ENCODE results near the gene LYPD6. TPM values are rescaled to one million over a fixed set of nuclear protein-coding genes. Genes with fewer than 3 reads are reported as not detected.

Gene LYPD6
- total RNA-seq, 1 donor, result 4.3 TPM

DNA sequence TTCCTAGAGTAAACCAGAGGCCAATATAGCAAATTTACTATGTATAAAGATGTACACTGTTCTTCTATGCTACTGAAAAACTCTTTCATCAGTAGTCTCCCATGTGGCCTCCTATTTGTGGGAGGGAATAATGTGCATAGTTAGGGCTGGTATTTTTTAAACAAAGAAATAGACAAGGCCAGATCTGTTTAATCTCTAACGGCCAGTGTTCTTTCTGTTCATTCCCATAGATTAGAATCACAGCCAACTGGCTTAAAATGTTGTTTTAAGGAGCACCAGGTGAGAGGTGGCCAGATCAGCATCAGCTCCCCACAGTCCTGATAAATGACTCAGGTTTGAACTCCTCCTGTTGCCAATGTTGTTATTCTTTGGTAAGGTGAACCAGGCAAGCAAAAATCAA lies 12.1 kb downstream of the LYPD6 start:
- H3K4me3 ChIP-seq (ENCODE audit: low read depth, low read length), result no peak overlapping the region
- no peak for DNase-seq (ENCODE audit: low read depth)
- TF ChIP-seq, protein P1, sequence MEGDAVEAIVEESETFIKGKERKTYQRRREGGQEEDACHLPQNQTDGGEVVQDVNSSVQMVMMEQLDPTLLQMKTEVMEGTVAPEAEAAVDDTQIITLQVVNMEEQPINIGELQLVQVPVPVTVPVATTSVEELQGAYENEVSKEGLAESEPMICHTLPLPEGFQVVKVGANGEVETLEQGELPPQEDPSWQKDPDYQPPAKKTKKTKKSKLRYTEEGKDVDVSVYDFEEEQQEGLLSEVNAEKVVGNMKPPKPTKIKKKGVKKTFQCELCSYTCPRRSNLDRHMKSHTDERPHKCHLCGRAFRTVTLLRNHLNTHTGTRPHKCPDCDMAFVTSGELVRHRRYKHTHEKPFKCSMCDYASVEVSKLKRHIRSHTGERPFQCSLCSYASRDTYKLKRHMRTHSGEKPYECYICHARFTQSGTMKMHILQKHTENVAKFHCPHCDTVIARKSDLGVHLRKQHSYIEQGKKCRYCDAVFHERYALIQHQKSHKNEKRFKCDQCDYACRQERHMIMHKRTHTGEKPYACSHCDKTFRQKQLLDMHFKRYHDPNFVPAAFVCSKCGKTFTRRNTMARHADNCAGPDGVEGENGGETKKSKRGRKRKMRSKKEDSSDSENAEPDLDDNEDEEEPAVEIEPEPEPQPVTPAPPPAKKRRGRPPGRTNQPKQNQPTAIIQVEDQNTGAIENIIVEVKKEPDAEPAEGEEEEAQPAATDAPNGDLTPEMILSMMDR (IDR thresholded peaks at IDR 0.05; ENCODE audit: insufficient read depth, low read depth, low read length), result no peak

DNA sequence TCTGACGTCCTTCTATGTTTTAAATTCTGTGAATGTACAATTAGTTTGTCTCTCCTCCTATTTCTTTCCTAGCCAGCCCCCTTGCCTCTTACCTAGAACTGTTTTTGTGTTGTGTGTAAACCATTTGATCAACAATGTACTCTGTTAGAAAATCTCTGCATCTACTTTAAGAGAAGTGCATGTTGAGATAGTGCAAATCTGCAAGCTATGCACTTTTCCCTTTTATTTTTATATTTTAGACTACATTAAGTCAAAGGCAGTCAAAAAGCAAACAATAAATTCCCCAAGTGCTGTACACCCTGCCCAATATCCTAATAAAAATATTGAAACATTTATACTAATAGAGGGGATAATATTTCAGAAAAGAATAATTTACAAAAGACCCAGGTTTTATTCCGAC lies 13.7 kb downstream of the LYPD6 start:
- TF ChIP-seq, protein P1 (IDR thresholded peaks at IDR 0.05; ENCODE audit: insufficient read depth, low read depth, low read length), result no peak
- DNase-seq (ENCODE audit: low read depth), result no peak
- H3K4me3 ChIP-seq (ENCODE audit: low read depth, low read length), result no peak overlapping the region

DNA sequence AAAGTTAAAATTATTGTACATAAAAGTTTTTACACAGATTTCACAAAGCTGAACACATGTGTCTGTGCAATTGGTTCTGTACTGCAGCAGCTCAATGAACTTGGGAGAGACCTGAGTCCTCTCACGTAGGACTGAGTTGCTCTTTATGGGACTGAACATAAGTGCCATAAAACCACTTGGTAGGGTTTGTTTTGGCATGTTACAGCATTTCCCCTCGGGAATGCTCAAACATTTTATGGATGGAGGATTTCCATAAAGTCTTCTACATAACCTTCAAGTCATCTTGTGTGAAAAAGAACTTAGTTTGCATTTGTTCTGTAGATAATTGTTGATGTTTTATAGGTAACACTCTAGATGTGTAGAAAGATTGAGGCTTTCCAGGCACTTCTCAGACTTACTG lies 15.9 kb downstream of the LYPD6 start:
- TF ChIP-seq, protein P1 (IDR thresholded peaks at IDR 0.05; ENCODE audit: insufficient read depth, low read depth, low read length), result no peak
- peak; percentile 54 for DNase-seq (ENCODE audit: low read depth)
- no peak overlapping the region for H3K4me3 ChIP-seq (ENCODE audit: low read depth, low read length)

DNA sequence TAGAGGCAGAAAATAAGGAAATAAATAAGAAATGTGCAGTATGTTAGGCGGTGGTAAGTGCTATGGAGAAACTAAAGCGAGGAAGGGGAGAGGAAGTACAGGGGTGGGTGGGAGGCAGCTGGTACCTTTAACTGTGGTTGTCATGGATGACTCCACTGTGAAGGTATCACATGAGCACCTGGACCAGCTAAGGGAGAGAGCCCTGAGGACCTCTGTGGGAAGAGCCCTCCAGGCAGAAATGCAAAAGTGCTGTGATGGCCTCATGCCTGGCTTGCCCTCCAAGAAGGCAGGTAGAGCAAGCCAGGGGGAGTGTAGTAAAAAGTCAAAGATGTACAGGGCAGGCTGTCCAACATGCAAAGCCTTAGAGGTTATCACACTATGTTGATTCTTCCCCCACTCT lies 17.9 kb downstream of the LYPD6 start:
- no peak for DNase-seq (ENCODE audit: low read depth)
- no peak overlapping the region for H3K4me3 ChIP-seq (ENCODE audit: low read depth, low read length)
- TF ChIP-seq, protein P1 (IDR thresholded peaks at IDR 0.05; ENCODE audit: insufficient read depth, low read depth, low read length), result no peak

- TF ChIP-seq, protein P1 (IDR thresholded peaks at IDR 0.05; ENCODE audit: insufficient read depth, low read depth, low read length), result no peak
- H3K4me3 ChIP-seq (ENCODE audit: low read depth, low read length), result no peak overlapping the region
- DNase-seq (ENCODE audit: low read depth), result no peak
Measured at GRCh38 chr2:149353421-149353820, 23.0 kb downstream of the LYPD6 start.

DNA sequence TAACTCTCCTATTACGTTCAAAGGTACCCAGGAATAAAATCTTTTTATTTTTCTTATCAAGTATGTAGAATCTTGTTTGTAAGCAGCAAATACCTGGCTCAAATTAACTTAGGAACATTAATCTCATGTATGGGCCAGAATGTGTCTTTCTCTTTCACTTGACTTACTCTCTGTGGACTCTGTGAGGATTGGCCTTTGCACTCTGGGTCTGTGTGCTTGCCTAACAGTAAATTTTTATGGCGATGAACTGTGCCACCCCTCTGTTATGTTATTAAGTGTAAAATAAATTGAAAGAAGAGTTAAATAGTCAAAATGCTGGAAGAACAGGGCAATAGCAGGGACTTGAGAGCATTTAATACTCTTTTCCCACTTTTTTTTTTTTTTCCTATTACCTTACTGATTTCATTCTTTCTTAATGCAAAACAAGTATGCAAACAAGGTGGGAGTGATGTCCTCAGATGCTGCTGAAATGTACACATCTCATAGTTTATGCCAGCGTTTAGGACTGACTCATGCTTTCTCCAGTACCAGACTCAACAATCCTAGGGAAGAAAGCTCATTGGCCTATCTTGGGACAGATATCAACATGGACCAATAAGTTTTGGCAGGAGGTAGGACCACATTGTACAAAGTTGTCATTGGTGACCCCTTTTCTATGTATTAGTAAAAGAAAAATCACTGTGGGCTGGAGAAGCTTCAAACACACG lies 25.5 kb downstream of the LYPD6 start:
- TF ChIP-seq, protein P1 (IDR thresholded peaks at IDR 0.05; ENCODE audit: insufficient read depth, low read depth, low read length), result no peak
- H3K4me3 ChIP-seq (ENCODE audit: low read depth, low read length), result no peak overlapping the region
- DNase-seq (ENCODE audit: low read depth), result peak; percentile 17

- no peak overlapping the region for H3K4me3 ChIP-seq (ENCODE audit: low read depth, low read length)
- DNase-seq (ENCODE audit: low read depth), result no peak
- TF ChIP-seq, protein P1 (IDR thresholded peaks at IDR 0.05; ENCODE audit: insufficient read depth, low read depth, low read length), result no peak
Measured at GRCh38 chr2:149357058-149357457, 26.7 kb downstream of the LYPD6 start.

Measured in fibroblast of villous mesenchyme (primary cell).